Omental fat pad (tissue), 4 donors: ENCODE data around the gene HPD. TPM values are rescaled to one million over a fixed set of nuclear protein-coding genes. Genes with fewer than 3 reads are reported as not detected.
"Not testable (repeated sequence)": the region's sequence is repeated elsewhere in the genome, so short reads cannot be mapped to it uniquely, and the experiment has no call there.

Source experiments
- ATAC-seq: fragments of 150-250 bp; one replicate; pipeline ENCODE4 v1.9.1; 2016; ENCODE audit warnings: mild to moderate bottlenecking, moderate library complexity; ENCODE audit not compliant: low FRiP score
- DNase-seq: peaks from one replicate; pipeline ENCODE4 v3.0.0-alpha.2; 2019; ENCODE audit warnings: low spot score
- CTCF ChIP-seq, 3 donors: fragments of 450-650 bp; IDR thresholded peaks; one replicate each; pipeline ENCODE4 v1.5.1; 2016 to 2017; ENCODE audit warnings: antibody characterized with exemption in 3 of 3, mild to moderate bottlenecking in 3 of 3, moderate library complexity in 2 of 3
- total RNA-seq, 4 donors: library from RNA; depleted of rRNA; stranded (reverse); fragments of >200 nt; gene quantifications; one replicate each; pipeline ENCODE4 v1.1.0, GENCODE V29; 2016

The HPD gene
- total RNA-seq, 4 donors from 2014 or later: 0.82 to 8.5 (median 1.6) TPM

- ATAC-seq (no peak), DNase-seq (no peak)
- TF ChIP-seq CTCF (IDR thresholded peaks at IDR 0.05): no peak
These were observed 24.6 kb upstream of the HPD start for GRCh38 chr12:121883315-121883660.

GRCh38 chr12:121876080-121876447 is 17.4 kb upstream of the HPD start:
- not testable (repeated sequence) for DNase-seq, ATAC-seq

- TF ChIP-seq CTCF (IDR thresholded peaks at IDR 0.05): no peak
- ATAC-seq (no peak), DNase-seq (no peak)
These were observed 16.9 kb upstream of the HPD start for GRCh38 chr12:121875582-121875981.

GRCh38 chr12:121874071-121874470 is 15.4 kb upstream of the HPD start:
- no peak for ATAC-seq
- no peak for TF ChIP-seq CTCF (IDR thresholded peaks at IDR 0.05)

GRCh38 chr12:121873216-121873569 is 14.5 kb upstream of the HPD start:
- DNase-seq (no peak), ATAC-seq (no peak)
- TF ChIP-seq CTCF (IDR thresholded peaks at IDR 0.05): no peak

More at GRCh38 chr12:121874071-121874470, 15.4 kb upstream of the HPD start:
- no peak for DNase-seq

GRCh38 chr12:121872546-121873215 is 14.0 kb upstream of the HPD start:
- no peak for DNase-seq
- ATAC-seq: peak; percentile 79

GRCh38 chr12:121871467-121871866 is 12.8 kb upstream of the HPD start:
- ATAC-seq (no peak), DNase-seq (no peak)
- TF ChIP-seq CTCF (IDR thresholded peaks at IDR 0.05): no peak

More at GRCh38 chr12:121872546-121873215, 14.0 kb upstream of the HPD start:
- no peak for TF ChIP-seq CTCF (IDR thresholded peaks at IDR 0.05)

GRCh38 chr12:121869229-121869628 is 10.6 kb upstream of the HPD start:
- not testable (repeated sequence) for DNase-seq, ATAC-seq
